NCI-H510A treated with DMSO at 0.1 percent for 48 hours (cell line): ENCODE measurements around the gene CALR.
"Not testable (repeated sequence)": the region's sequence is repeated elsewhere in the genome, so short reads cannot be mapped to it uniquely, and the experiment has no call there.

Experiments used
- DNase-seq: peaks from one replicate; lab custom pipeline; 2025; lab: John Stamatoyannopoulos, UW

CALR gene

GRCh38 chr19:12933287-12934072 lies 4.9 kb upstream of the CALR start, which contains the start of gene FARSA:
Gene FARSA (minus strand): TSS chr19:12933711. CDS start chr19:12933696, 15 bp downstream.
- DNase-seq, result peak; percentile 81

- DNase-seq, result no peak
These were observed 3.3 kb upstream of the CALR start for GRCh38 chr19:12935071-12935470.

DNA sequence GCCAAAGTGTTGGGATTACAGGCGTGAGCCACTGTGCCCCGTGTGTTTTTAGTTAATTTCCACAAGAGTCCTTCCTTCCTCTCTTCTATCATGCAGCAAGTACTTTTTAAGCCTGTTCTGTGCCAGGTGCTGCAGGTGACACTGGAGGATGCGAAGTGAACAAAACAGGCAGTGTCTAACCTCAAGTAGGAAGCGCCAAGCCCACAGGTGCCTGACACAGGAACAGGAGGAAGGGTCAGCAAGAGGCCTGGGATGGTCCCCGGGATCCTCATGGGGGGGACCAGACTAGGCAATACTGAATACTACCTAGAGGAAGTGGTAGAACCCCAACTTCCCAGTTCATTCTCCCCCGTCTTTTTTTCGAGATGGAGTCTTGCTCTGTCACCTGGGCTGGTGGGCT lies 1.8 kb upstream of the CALR start:
- no peak for DNase-seq

DNA sequence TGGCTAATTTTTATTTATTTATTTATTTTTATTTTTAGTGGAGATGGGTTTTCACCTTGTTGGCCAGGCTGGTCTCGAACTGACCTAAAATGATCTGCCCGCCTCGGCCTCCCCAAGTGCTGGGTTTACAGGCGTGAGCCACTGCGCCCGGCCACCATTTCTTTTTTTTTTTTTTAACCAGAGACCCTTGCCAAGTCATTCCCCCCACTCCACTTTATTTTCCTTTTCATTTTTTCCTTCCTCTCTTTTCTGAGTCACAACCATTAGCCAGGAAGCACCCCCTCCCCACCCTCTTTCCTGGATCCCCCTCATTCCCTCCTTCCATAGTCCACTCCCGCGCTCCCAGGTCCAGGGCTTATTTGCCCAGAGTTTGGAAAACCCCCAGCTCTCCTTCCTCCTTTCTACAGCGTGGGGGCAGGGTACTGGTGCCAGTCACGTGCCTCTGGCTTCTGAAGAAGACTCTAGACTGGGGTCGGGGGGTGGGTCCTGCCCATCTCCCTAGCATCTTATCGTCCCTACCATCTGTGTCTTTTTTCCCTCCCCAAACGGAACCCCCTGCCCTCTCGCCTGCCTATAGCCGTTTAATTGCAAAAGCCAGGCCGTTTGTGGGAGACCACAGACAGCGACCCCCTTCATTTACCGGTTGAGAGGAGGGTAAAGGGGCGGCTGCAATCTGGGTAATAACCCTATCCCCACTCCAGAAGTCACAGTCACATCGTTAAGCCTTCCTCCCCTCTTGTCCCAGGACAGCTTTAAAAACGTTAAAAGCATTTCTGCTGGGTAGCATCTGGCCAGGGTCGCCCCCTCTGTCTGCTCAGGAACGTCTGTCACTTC lies 1.1 kb upstream of the CALR start:
- DNase-seq, result no peak

- no peak for DNase-seq
These were observed 581 bp downstream of the CALR start for GRCh38 chr19:12938779-12939601.

- DNase-seq, result no peak
These were observed 1.6 kb downstream of the CALR start for GRCh38 chr19:12939975-12940423.

DNA sequence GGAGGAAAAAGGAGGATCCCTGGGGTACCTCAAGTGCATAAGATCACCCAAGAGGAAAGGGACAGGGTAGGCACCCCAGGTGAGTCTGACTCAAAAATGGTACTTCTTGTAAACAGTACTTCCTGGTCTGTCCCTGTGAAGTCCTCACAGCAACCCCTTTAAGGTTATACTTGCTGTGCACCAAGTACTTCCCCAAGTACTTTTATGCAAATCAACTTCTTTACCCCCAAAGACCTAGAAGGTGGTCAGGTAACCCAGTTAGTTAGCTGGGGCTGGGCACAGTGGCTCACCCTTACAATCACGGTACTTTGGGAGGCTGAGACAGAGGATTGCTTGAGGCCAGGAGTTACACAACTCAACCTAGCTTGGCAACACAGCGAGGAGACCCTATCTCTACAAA lies 2.5 kb downstream of the CALR start:
- DNase-seq, result no peak

- no peak for DNase-seq
These were observed 5.1 kb downstream of the CALR start for GRCh38 chr19:12943437-12944044.

DNA sequence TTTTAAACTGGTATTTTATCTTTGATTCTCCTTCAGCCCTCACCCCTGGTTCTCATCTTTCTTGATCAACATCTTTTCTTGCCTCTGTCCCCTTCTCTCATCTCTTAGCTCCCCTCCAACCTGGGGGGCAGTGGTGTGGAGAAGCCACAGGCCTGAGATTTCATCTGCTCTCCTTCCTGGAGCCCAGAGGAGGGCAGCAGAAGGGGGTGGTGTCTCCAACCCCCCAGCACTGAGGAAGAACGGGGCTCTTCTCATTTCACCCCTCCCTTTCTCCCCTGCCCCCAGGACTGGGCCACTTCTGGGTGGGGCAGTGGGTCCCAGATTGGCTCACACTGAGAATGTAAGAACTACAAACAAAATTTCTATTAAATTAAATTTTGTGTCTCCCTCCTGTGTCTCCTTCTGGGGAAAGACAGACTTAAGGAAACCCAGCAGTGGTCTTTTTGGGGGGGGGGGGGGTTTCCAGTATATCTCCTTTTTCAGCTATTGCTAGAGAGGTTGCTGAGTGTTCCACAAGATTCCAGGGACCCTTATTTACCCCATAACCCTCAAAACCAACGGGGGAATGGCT lies 5.8 kb downstream of the CALR start:
- no peak for DNase-seq

- DNase-seq, result peak; percentile 96
These were observed 7.2 kb downstream of the CALR start, which contains the start of gene RAD23A for GRCh38 chr19:12945479-12946091. Gene RAD23A (plus strand): TSS chr19:12945862. CDS start chr19:12945949, 87 bp downstream.

DNA sequence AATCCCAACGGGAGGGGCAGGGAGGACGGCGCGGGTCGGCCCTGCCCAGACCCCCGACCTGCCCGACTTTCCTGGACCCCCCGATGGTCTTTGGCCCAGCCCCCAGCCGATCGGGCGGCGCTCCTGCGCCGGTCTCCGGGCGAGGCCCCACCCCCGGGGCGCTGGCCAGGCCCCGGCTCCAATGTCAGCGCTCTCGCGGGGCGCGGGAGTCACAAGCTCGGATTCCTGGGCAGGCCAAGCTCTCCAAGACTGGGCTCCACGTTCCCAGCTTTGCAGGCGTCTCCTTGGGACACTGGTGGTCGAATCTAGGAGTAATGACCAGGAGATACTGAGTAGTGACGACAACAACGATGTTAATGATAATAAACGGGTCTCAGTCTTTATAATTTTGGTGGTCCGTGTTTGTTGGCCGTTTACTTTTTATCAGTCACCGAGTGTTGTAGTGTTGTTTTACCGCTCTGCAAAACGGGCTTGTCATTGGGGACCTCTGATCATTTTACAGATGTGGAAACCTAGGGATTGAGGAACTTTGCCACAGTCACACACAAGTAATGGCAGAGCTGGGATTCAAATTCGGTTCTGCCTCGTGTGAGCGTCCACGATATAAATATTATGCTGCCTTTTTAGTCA lies 7.8 kb downstream of the CALR start:
- peak; percentile 41 for DNase-seq

- DNase-seq, result no peak
These were observed 8.5 kb downstream of the CALR start for GRCh38 chr19:12946731-12947496.

DNA sequence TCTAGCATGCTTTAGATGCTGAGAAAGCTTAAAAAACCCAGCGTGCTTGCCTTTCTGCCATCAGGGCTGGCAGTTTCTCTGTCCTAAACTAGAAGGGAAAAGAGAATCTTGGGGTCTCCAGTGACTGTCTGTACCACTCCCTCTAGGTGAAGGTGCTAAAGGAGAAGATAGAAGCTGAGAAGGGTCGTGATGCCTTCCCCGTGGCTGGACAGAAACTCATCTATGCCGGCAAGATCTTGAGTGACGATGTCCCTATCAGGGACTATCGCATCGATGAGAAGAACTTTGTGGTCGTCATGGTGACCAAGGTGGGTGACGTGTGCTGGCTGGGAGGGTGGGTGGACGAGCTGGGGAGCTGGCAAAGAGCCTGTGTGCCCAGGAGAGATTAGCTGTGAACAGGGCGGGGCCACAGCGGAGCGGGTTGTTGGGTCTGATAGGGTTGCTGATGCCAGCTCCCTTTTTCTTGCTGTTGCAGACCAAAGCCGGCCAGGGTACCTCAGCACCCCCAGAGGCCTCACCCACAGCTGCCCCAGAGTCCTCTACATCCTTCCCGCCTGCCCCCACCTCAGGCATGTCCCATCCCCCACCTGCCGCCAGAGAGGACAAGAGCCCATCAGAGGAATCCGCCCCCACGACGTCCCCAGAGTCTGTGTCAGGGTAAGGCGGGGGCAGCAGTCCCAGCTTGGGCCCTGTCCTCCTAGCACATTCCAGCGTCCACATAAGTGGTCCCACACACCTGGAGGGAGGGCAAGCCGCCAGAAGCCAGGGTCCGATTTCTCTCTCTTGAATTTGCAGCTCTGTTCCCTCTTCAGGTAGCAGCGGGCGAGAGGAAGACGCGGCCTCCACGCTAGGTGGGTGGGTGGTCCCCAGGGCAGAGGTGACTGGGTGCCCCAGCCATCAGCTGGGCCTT lies 9.5 kb downstream of the CALR start:
- DNase-seq, result no peak

DNA sequence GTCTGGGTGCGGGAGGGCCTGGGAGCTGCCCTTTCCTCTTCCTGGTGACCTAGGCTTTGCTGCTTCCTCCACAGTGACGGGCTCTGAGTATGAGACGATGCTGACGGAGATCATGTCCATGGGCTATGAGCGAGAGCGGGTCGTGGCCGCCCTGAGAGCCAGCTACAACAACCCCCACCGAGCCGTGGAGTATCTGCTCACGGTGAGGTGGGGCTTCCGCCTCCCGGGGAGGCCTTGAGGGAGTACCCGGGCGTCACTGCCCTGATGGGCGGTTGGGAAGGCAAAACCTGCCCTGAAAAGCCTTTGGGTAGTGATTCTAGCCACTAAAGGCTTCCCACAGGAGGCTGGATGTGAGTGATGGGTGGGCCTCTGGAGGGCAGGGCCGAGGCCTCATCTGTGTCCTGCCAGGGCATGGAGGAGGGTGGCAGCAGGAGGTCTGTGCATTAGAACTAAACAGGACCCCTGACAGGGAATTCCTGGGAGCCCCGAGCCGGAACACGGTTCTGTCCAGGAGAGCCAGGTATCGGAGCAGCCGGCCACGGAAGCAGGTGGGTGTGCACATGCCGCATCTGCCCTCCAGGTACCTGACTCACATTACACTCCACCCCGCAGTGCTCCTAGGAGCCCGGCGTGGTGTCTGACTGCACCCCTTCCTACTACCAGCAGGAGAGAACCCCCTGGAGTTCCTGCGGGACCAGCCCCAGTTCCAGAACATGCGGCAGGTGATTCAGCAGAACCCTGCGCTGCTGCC lies 10.4 kb downstream of the CALR start:
- no peak for DNase-seq

DNA sequence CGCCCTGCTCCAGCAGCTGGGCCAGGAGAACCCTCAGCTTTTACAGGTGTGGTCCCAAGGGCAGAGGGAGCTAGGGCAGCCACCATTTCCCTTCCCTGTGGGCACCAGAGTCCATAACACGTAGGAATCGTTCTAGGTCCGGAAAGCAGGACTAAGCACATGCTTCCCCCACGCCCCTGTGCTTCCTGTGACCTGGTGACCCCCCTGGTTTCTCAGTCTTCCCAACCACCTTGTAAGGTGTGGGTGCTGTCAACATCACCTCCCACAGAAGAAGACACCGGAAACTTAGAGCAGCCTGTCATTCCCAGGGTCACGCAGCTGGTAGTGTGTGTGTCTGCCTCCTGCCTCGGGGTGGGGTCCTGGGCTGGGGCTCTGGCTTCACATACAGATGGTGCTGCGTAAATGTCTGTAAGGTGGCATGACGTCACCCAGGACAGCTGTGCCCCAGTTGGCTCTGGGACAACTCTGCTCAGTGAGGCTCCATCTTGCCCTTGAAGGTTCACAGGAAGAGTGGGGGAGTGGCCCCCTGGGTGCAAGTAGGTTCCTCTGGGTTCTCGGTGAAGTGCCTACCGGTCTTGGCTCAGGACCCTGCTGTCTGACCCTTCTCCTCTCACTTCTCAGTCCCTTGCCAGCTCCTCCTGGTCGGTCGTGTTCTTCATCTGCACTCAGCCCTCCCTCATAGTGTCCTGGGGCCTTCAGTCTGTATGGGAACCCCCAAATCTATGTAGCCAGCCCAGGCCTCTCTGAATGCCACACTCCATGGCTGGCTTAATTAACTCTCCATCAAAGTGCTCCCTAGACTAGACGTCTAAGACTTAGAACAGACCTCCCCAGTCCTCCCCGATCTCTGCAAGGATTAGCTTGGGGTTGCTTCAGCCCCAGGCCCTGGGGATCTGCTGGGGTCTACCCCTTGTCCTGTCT lies 11.2 kb downstream of the CALR start:
- DNase-seq, result no peak

GRCh38 chr19:12952050-12952449 lies 13.6 kb downstream of the CALR start:
- not testable (repeated sequence) for DNase-seq
